IMR-90 (cell line): ENCODE data around the gene CSK. TPM values are rescaled to one million over a fixed set of nuclear protein-coding genes. Genes with fewer than 3 reads are reported as not detected.

Experiments used
- ATAC-seq: fragments of 200-7000 bp; cut with Tn5 transposase; 2 replicates; pipeline ENCODE4 v1.9.1; 2020; ENCODE audit warnings: low read depth, mild to moderate bottlenecking, moderate library complexity
- BruUV-seq: library from RNA; stranded (reverse); fragments of 400-500 nt; replicated peaks from 2 replicates; lab custom pipeline; 2021; lab: Mats Ljungman, UMichigan
- CTCF ChIA-PET: fragments of 300-600 bp; formaldehyde crosslinking; extraction: SDS; loops from one replicate; lab custom pipeline; 2021; ENCODE audit warnings: antibody characterized with exemption; lab: Yijun Ruan, JAX
- POLR2A ChIA-PET: fragments of 300-600 bp; sonication (Branson Sonifier 250); formaldehyde crosslinking; loops from one replicate; lab custom pipeline; 2022; ENCODE audit warnings: antibody characterized with exemption; ENCODE audit not compliant: unreplicated experiment; lab: Charles Lee
- DNase-seq: peaks from one replicate; pipeline ENCODE4 v3.0.0; 2013
- H2AFZ ChIP-seq: replicated peaks from 2 replicates; pipeline ENCODE3; 2013; ENCODE audit warnings: low read length, mild to moderate bottlenecking; ENCODE audit not compliant: poor library complexity
- H2AK5ac ChIP-seq: 2 replicates; pipeline ENCODE4 v1.6.1; 2013; ENCODE audit warnings: low read depth, low read length, inconsistent platforms
- H2AK9ac ChIP-seq: replicated peaks from 2 replicates; pipeline ENCODE3; 2013; ENCODE audit warnings: mild to moderate bottlenecking, low read depth, low read length, moderate library complexity; ENCODE audit not compliant: poor library complexity
- H2BK120ac ChIP-seq: 2 replicates; pipeline ENCODE4 v1.6.1; 2013; ENCODE audit warnings: low read depth, low read length, inconsistent platforms
- H2BK15ac ChIP-seq: 3 replicates; pipeline ENCODE4 v1.6.1; 2013; ENCODE audit warnings: low read depth, low read length, inconsistent platforms
- H2BK20ac ChIP-seq: 2 replicates; pipeline ENCODE4 v1.6.1; 2013; ENCODE audit warnings: low read depth, mild to moderate bottlenecking, inconsistent platforms, low read length, moderate library complexity
- H2BK5ac ChIP-seq: 2 replicates; pipeline ENCODE4 v1.6.1; 2013; ENCODE audit warnings: mild to moderate bottlenecking, low read depth, low read length, inconsistent platforms; ENCODE audit not compliant: poor library complexity, severe bottlenecking
- H3K14ac ChIP-seq: replicated peaks from 2 replicates; pipeline ENCODE4 v1.6.1; 2013; ENCODE audit warnings: low read depth, low read length, inconsistent platforms
- H3K18ac ChIP-seq: 2 replicates; pipeline ENCODE4 v1.6.1; 2013; ENCODE audit warnings: low read depth, low read length, control low read depth
- H3K23ac ChIP-seq: 2 replicates; pipeline ENCODE4 v1.6.1; 2013; ENCODE audit warnings: low read depth, low read length, inconsistent platforms
- H3K27ac ChIP-seq: 2 replicates; pipeline ENCODE4 v1.5.1; 2013; ENCODE audit warnings: mild to moderate bottlenecking, control low read depth, low read length; ENCODE audit not compliant: insufficient read depth
- H3K27me3 ChIP-seq: 2 replicates; pipeline ENCODE4 v1.6.1; 2013; ENCODE audit warnings: low read length; ENCODE audit not compliant: control insufficient read depth, insufficient read depth
- H3K36me3 ChIP-seq: 2 replicates; pipeline ENCODE4 v1.6.1; 2013; ENCODE audit warnings: low read length, mixed read lengths; ENCODE audit not compliant: control insufficient read depth, insufficient read depth
- H3K4ac ChIP-seq: 2 replicates; pipeline ENCODE4 v1.6.1; 2013; ENCODE audit warnings: low read depth, low read length, inconsistent platforms
- H3K4me1 ChIP-seq: 2 replicates; pipeline ENCODE4 v1.6.1; 2013; ENCODE audit warnings: low read length, mixed read lengths; ENCODE audit not compliant: control insufficient read depth, insufficient read depth
- H3K4me2 ChIP-seq: 2 replicates; pipeline ENCODE4 v1.6.1; 2013; ENCODE audit warnings: low read depth, mild to moderate bottlenecking, control low read depth, low read length, moderate library complexity
- H3K4me3 ChIP-seq: 2 replicates; pipeline ENCODE4 v1.5.1; 2013; ENCODE audit warnings: low read depth, mild to moderate bottlenecking, control low read depth, low read length, moderate library complexity; ENCODE audit not compliant: insufficient read depth
- H3K56ac ChIP-seq: 2 replicates; pipeline ENCODE4 v1.6.1; 2013; ENCODE audit warnings: low read length, inconsistent platforms; ENCODE audit not compliant: insufficient read depth; ENCODE audit errors: extremely low read depth
- H3K79me1 ChIP-seq, 2 experiments: 2 replicates each; pipeline ENCODE4 v1.6.1; 2013; ENCODE audit warnings: low read length in 2 of 2, inconsistent platforms in 1 of 2, low read depth in 1 of 2
- H3K9ac ChIP-seq: 2 replicates; pipeline ENCODE4 v1.6.1; 2013; ENCODE audit warnings: low read depth, low read length, control low read depth
- H3K9me1 ChIP-seq: 2 replicates; pipeline ENCODE4 v1.6.1; 2013; ENCODE audit warnings: low read length, inconsistent platforms; ENCODE audit not compliant: insufficient read depth
- H3K9me3 ChIP-seq: 2 replicates; pipeline ENCODE4 v1.6.1; 2013; ENCODE audit warnings: low read length; ENCODE audit not compliant: control insufficient read depth, insufficient read depth
- H4K20me1 ChIP-seq: 2 replicates; pipeline ENCODE4 v1.6.1; 2013; ENCODE audit warnings: low read length, inconsistent platforms; ENCODE audit not compliant: insufficient read depth
- H4K5ac ChIP-seq: 2 replicates; pipeline ENCODE4 v1.6.1; 2013; ENCODE audit warnings: mild to moderate bottlenecking, low read depth, low read length, control low read depth
- H4K8ac ChIP-seq, 2 experiments: 2 replicates each; pipeline ENCODE4 v1.6.1; 2013; ENCODE audit warnings: low read depth in 2 of 2, low read length in 2 of 2, control low read depth in 1 of 2, inconsistent platforms in 1 of 2
- H4K91ac ChIP-seq: 2 replicates; pipeline ENCODE4 v1.6.1; 2013; ENCODE audit warnings: low read depth, low read length, inconsistent platforms; ENCODE audit not compliant: insufficient read depth
- BHLHE40 ChIP-seq: fragments of 150-350 bp; IDR thresholded peaks from 2 replicates; pipeline ENCODE4 v1.6.1; 2016; ENCODE audit warnings: mild to moderate bottlenecking, low read depth, low read length
- CEBPB ChIP-seq: IDR thresholded peaks from 2 replicates; pipeline ENCODE4 v1.6.1; 2012; ENCODE audit warnings: low read depth, low read length, improper control_type of control experiment
- CHD1 ChIP-seq: IDR thresholded peaks from 2 replicates; pipeline ENCODE4 v1.6.1; 2012; ENCODE audit warnings: low read depth, low read length, improper control_type of control experiment
- FOS ChIP-seq: fragments of 150-350 bp; IDR thresholded peaks from 2 replicates; pipeline ENCODE4 v1.6.1; 2016; ENCODE audit warnings: low read depth, low read length
- MAFK ChIP-seq: IDR thresholded peaks from 2 replicates; pipeline ENCODE4 v1.6.1; 2012; ENCODE audit warnings: low read depth, low read length, improper control_type of control experiment
- MAZ ChIP-seq: IDR thresholded peaks from 2 replicates; pipeline ENCODE4 v1.6.1; 2012; ENCODE audit warnings: low read depth, mild to moderate bottlenecking, low read length, improper control_type of control experiment, moderate library complexity, borderline replicate concordance
- MXI1 ChIP-seq: IDR thresholded peaks from 2 replicates; pipeline ENCODE4 v1.6.1; 2012; ENCODE audit warnings: low read depth, mild to moderate bottlenecking, low read length, moderate library complexity, borderline replicate concordance
- NFE2L2 ChIP-seq: fragments of 150-350 bp; IDR thresholded peaks from 2 replicates; pipeline ENCODE4 v1.6.1; 2016; ENCODE audit warnings: low read depth, mild to moderate bottlenecking, low read length
- POLR2A ChIP-seq: IDR thresholded peaks from 2 replicates; pipeline ENCODE4 v1.6.1; 2012; ENCODE audit warnings: mild to moderate bottlenecking, low read depth, low read length
- RAD21 ChIP-seq: IDR thresholded peaks from 2 replicates; pipeline ENCODE4 v1.6.1; 2012; ENCODE audit warnings: low read length, improper control_type of control experiment
- RCOR1 ChIP-seq: IDR thresholded peaks from 2 replicates; pipeline ENCODE4 v1.6.1; 2012; ENCODE audit warnings: mild to moderate bottlenecking, low read length, improper control_type of control experiment; ENCODE audit not compliant: insufficient replicate concordance
- RFX5 ChIP-seq: IDR thresholded peaks from 2 replicates; pipeline ENCODE4 v1.8.0; 2012; ENCODE audit warnings: low read depth, mild to moderate bottlenecking, low read length, moderate library complexity
- SMC3 ChIP-seq: fragments of 150-350 bp; IDR thresholded peaks from 2 replicates; pipeline ENCODE4 v1.6.1; 2016; ENCODE audit warnings: low read depth, mild to moderate bottlenecking, antibody characterized with exemption, low read length, moderate library complexity
- WGBS, 2 experiments: methylation state at CpG; one replicate each; pipeline versions ENCODE4 v1.1.5 to v1.1.7; 2013; ENCODE audit warnings: missing lambda C conversion rate in 2 of 2; ENCODE audit not compliant: insufficient read length in 1 of 2; ENCODE audit errors: extremely low coverage in 2 of 2; 5-methylcytosine and 5-hydroxymethylcytosine counted together
- dilution Hi-C: fragments of 300-500 bp; cut with HindIII; formaldehyde crosslinking; loops from one replicate; pipeline ENCODE4 v1.14.3; 2018; ENCODE audit warnings: low sequenced_read_pairs; ENCODE audit not compliant: unreplicated experiment
- in situ Hi-C: fragments of 300-500 bp; cut with MboI; formaldehyde crosslinking; loops from 3 replicates; pipeline ENCODE4 v1.14.3; 2019; ENCODE audit warnings: low sequenced_read_pairs, inconsistent platforms, mixed read lengths
- intact Hi-C: fragments of 100-400 bp; cut with micrococcal nuclease; formaldehyde crosslinking; loops from 2 replicates; pipeline ENCODE4 v1.10.0; 2022
- polyA plus RNA-seq, 3 experiments: library from polyadenylated mRNA; depleted of rRNA; stranded (reverse); fragments of >200 nt; gene quantifications; 2 replicates each; pipeline ENCODE4 v1.2.3, GENCODE V29; 2012; ENCODE audit warnings: low replicate concordance in 1 of 3
- total RNA-seq: library from RNA; depleted of rRNA; stranded (reverse); fragments of >200 nt; gene quantifications from 2 replicates; pipeline ENCODE4 v1.2.3, GENCODE V29; 2012
- TF ChIP-seq, protein P1 (sequence below): fragments of 150-350 bp; IDR thresholded peaks from 2 replicates; pipeline ENCODE4 v1.6.1; 2017; ENCODE audit warnings: mild to moderate bottlenecking, antibody characterized with exemption, low read length, low read depth
- TF ChIP-seq, protein P2 (sequence below): conservative IDR thresholded peaks from 2 replicates; pipeline ENCODE4 v1.5.1; 2012; ENCODE audit warnings: mild to moderate bottlenecking, low read depth, low read length, improper control_type of control experiment

Gene CSK
- total and polyA plus RNA-seq, 2 of the 4 experiments (the other 2 are of a cell fraction) = 10.8 to 54.0 TPM

DNA sequence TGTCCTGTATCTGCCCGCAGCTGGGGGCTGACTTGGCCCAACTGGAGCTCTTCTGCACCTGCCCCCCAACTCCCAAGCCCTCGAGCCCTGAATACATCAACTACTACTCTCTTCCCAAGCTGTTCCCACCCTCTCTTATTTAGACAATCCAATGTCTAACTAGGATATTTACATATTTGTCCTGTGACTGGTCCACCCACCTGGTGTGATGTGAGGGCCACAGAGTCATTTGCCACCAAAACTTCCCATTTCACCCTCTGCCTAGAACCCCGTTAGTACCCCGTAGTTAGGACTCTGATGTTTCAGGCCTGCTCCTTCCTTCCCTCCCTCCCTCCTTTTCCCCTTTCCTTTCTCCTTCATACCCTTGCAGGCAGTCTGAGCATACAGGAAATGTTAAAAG lies 50.9 kb downstream of the CSK start:
- WGBS, 2 experiments = no CpG with 5 or more reads among the region's 4 CpGs
- CTCF ChIA-PET = interaction anchor here (1.3 kb wide), 1 partner anchor 61 kb away, joined by 5 read pairs; no protein-coding TSS in a partner anchor
- Histone ChIP-seq H3K27me3 (peaks cover 13% of the 10 kb centered on the region), H3K18ac (no peak overlapping the region), H2BK5ac (no peak overlapping the region), H4K5ac (no peak overlapping the region), H2AK5ac (no peak overlapping the region), H3K4me3 (no peak overlapping the region), H3K9me1 (no peaks in the 10 kb centered on the region), H2BK120ac (no peak overlapping the region), H4K8ac (no peak overlapping the region), H4K20me1 (no peaks in the 10 kb centered on the region; the same call in 1 of the 2 replicates), H3K36me3 (peaks cover 3% of the 10 kb centered on the region; the same call in 1 of the 2 replicates), H2BK15ac (no peak overlapping the region), H3K79me1 (no peaks in the 10 kb centered on the region), H3K23ac (no peak overlapping the region), H3K9ac (no peak overlapping the region), H3K9me3 (no peaks in the 10 kb centered on the region), H3K4ac (no peak overlapping the region), H2AFZ (no peak overlapping the region), H4K91ac (no peak overlapping the region), H3K27ac (no peak overlapping the region), H3K56ac (no peak overlapping the region), H3K4me2 (no peak overlapping the region), H3K4me1 (no peaks in the 10 kb centered on the region), H3K14ac (no peak overlapping the region), H2AK9ac (no peak overlapping the region), H2BK20ac (no peak overlapping the region)
- DNase-seq (no peak), ATAC-seq (no peak; the same call in 1 of the 2 replicates)
- POLR2A ChIA-PET = no interaction called here
- BruUV-seq = no TSS peak
- in situ Hi-C loops = no loop called here
- TF ChIP-seq RCOR1 (no peak), FOS (no peak), RAD21 (no peak), CEBPB (no peak), RFX5 (no peak), MAFK (no peak), BHLHE40 (no peak), SMC3 (no peak), MAZ (no peak), CHD1 (no peak), MXI1 (no peak), NFE2L2 (no peak), POLR2A (no peak)
- TF ChIP-seq, protein P1, sequence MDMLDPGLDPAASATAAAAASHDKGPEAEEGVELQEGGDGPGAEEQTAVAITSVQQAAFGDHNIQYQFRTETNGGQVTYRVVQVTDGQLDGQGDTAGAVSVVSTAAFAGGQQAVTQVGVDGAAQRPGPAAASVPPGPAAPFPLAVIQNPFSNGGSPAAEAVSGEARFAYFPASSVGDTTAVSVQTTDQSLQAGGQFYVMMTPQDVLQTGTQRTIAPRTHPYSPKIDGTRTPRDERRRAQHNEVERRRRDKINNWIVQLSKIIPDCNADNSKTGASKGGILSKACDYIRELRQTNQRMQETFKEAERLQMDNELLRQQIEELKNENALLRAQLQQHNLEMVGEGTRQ = no peak
- TF ChIP-seq, protein P2, sequence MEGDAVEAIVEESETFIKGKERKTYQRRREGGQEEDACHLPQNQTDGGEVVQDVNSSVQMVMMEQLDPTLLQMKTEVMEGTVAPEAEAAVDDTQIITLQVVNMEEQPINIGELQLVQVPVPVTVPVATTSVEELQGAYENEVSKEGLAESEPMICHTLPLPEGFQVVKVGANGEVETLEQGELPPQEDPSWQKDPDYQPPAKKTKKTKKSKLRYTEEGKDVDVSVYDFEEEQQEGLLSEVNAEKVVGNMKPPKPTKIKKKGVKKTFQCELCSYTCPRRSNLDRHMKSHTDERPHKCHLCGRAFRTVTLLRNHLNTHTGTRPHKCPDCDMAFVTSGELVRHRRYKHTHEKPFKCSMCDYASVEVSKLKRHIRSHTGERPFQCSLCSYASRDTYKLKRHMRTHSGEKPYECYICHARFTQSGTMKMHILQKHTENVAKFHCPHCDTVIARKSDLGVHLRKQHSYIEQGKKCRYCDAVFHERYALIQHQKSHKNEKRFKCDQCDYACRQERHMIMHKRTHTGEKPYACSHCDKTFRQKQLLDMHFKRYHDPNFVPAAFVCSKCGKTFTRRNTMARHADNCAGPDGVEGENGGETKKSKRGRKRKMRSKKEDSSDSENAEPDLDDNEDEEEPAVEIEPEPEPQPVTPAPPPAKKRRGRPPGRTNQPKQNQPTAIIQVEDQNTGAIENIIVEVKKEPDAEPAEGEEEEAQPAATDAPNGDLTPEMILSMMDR = no peak
- dilution Hi-C loops = no loop called here
- intact Hi-C loops = no loop called here
